ENCODE measurements around the gene KRT80. TPM values are rescaled to one million over a fixed set of nuclear protein-coding genes. Genes with fewer than 3 reads are reported as not detected.

Gene KRT80
- total RNA-seq, 1 experiment from 2014 or later = 8.8 TPM

GRCh38 chr12:52202361-52203078 is 10.7 kb upstream of the KRT80 start:
- RAD21 ChIA-PET (ENCODE audit: low non-redundant PET in 1 of 2, low total read pairs in 2 of 2, uncharacterized antibody in 2 of 2, unreplicated experiment in 2 of 2) = interaction anchor here in 1 of 2 experiments (0.6 kb wide), 1 partner anchor 84 kb away, joined by 3 read pairs; no protein-coding TSS in a partner anchor
- H3K9me2 ChIP-seq (ENCODE audit: insufficient read depth) = no peaks in the 10 kb centered on the region

More at GRCh38 chr12:52202361-52203078, 10.7 kb upstream of the KRT80 start:
- CTCF ChIA-PET = interaction anchor here (1.4 to 1.8 kb wide), 2 partner anchors 10 to 11 kb away, joined by 5 read pairs; no protein-coding TSS in a partner anchor
- intact Hi-C loops (cut with micrococcal nuclease) = no loop called here
- no peaks in the 10 kb centered on the region for H3K27me3 ChIP-seq (ENCODE audit: insufficient read depth, low read length)
- no TSS peak for BruUV-seq (replicated peaks)
- no peak overlapping the region for H3K4me3 ChIP-seq (replicated peaks in 1 of 2; ENCODE audit: low read depth in 1 of 2, low read length in 2 of 2)
- POLR2A ChIA-PET = interaction anchor here (1.1 to 1.7 kb wide), 2 partner anchors 10 to 16 kb away, joined by 3 to 4 read pairs; partner anchors contain the start of gene KRT80
- H3K9me3 ChIP-seq (ENCODE audit: control insufficient read depth in 1 of 2, insufficient read depth in 1 of 2, low read depth in 1 of 2, low read length in 2 of 2) = no peaks in the 10 kb centered on the region
- H3K27ac ChIP-seq (ENCODE audit: low read depth, low read length) = no peak overlapping the region
- peaks cover 20 to 79% of the 10 kb centered on the region in 2 experiments for H3K4me1 ChIP-seq (ENCODE audit: control insufficient read depth in 1 of 2, insufficient read depth in 2 of 2, low read length in 2 of 2)
- H2AFZ ChIP-seq (ENCODE audit: low read depth, low read length, poor library complexity, severe bottlenecking) = no peak overlapping the region
- H3K9ac ChIP-seq (ENCODE audit: low read length) = peak overlapping the region; percentile 46
- H3K36me3 ChIP-seq (ENCODE audit: control insufficient read depth in 1 of 2, insufficient read depth in 2 of 2, low read length in 2 of 2) = no peaks in the 10 kb centered on the region
- DNase-seq (ENCODE audit: low read depth, low spot score) (no peak), ATAC-seq (peak; percentile 23; the same call in 1 of the 2 replicates)
- TF ChIP-seq CTCF (IDR thresholded peaks at IDR 0.05 in 2 of 3, conservative IDR thresholded peaks at IDR 0.05 in 1 of 3; ENCODE audit: borderline replicate concordance in 1 of 3, insufficient read depth in 1 of 3, low read depth in 2 of 3, low read length in 2 of 3) (no peak), SIN3A (IDR thresholded peaks at IDR 0.05; ENCODE audit: low read depth) (no peak), YY1 (IDR thresholded peaks at IDR 0.05; ENCODE audit: extremely low read depth, insufficient replicate concordance, low read depth, low read length) (no peak), POLR2AphosphoS5 (IDR thresholded peaks at IDR 0.05; ENCODE audit: low read depth, low read length) (no peak)
- H3K4me2 ChIP-seq (ENCODE audit: low read length) = peak overlapping the region; percentile 51
- no peaks in the 10 kb centered on the region for H3K79me2 ChIP-seq (ENCODE audit: insufficient read depth, low read length)
- H4K20me1 ChIP-seq (ENCODE audit: insufficient read depth) = no peaks in the 10 kb centered on the region
